ENCODE measurements around the gene JUND. TPM values are rescaled to one million over a fixed set of nuclear protein-coding genes. Genes with fewer than 3 reads are reported as not detected.

JUND gene
- polyA plus RNA-seq, 3 donors: 22.5 to 1,792 (median 86.9) TPM

GRCh38 chr19:18308948-18309325, 27.5 kb upstream of the JUND start:
- no peaks in the 10 kb centered on the region for H3K27me3 Mint-ChIP-seq (ENCODE audit: low read depth in 3 of 3)
- DNase-seq: no peak
- Histone ChIP-seq H3K79me2 (ENCODE audit: insufficient read depth, low read length) (peaks cover 18% of the 10 kb centered on the region), H3K4me3 (replicated peaks in 1 of 3; ENCODE audit: low read depth in 2 of 3, low read length in 3 of 3) (no peak overlapping the region), H2AFZ (ENCODE audit: insufficient read depth, low read depth, low read length, poor library complexity, severe bottlenecking) (no peak overlapping the region), H3K27me3 (ENCODE audit: control insufficient read depth in 2 of 2, insufficient read depth in 2 of 2, low read length in 2 of 2) (no peaks in the 10 kb centered on the region), H3K4me2 (replicated peaks; ENCODE audit: extremely low read depth, low read length, poor library complexity, severe bottlenecking) (no peak overlapping the region), H3K9me3 (replicated peaks in 1 of 2; ENCODE audit: control insufficient read depth in 1 of 2, insufficient read depth in 1 of 2, low read length in 2 of 2) (no peaks in the 10 kb centered on the region), H3K4me1 (ENCODE audit: control insufficient read depth in 1 of 2, insufficient read depth in 2 of 2, low read length in 2 of 2) (peaks cover 17 to 21% of the 10 kb centered on the region in 2 donors), H3K36me3 (replicated peaks in 1 of 2; ENCODE audit: control insufficient read depth in 1 of 2, insufficient read depth in 2 of 2, low read length in 2 of 2) (peaks cover 46 to 77% of the 10 kb centered on the region in 2 donors), H4K20me1 (ENCODE audit: insufficient read depth, low read length) (no peaks in the 10 kb centered on the region), H3K9ac (ENCODE audit: insufficient read depth, low read length, poor library complexity, severe bottlenecking) (no peak overlapping the region), H3K27ac (ENCODE audit: low read depth in 1 of 2, low read length in 2 of 2) (no peak overlapping the region)
- intact Hi-C loops (cut with micrococcal nuclease): no loop called here
- TF ChIP-seq CTCF (IDR thresholded peaks at IDR 0.05): no peak
- H3K4me1 Mint-ChIP-seq: peaks cover 18% of the 10 kb centered on the region
- H3K4me3 Mint-ChIP-seq: no peak overlapping the region
- H3K36me3 Mint-ChIP-seq: peaks cover 42 to 62% of the 10 kb centered on the region in 2 donors
- WGBS (ENCODE audit: insufficient coverage): 96% methylated on average over 5 of the region's 7 CpGs
- no peaks in the 10 kb centered on the region for H3K9me3 Mint-ChIP-seq
- H3K27ac Mint-ChIP-seq: peak overlapping the region in 1 of 7 donors; percentile 75

GRCh38 chr19:18308051-18308947, 26.9 kb upstream of the JUND start:
- DNase-seq: no peak
- H3K27me3 ChIP-seq (ENCODE audit: control insufficient read depth in 2 of 2, insufficient read depth in 2 of 2, low read length in 2 of 2): no peaks in the 10 kb centered on the region
- H3K4me1 Mint-ChIP-seq: peaks cover 25% of the 10 kb centered on the region
- intact Hi-C loops (cut with micrococcal nuclease): no loop called here
- H3K9me3 ChIP-seq (replicated peaks in 1 of 2; ENCODE audit: control insufficient read depth in 1 of 2, insufficient read depth in 1 of 2, low read length in 2 of 2): no peaks in the 10 kb centered on the region
- peaks cover 11% of the 10 kb centered on the region for H3K79me2 ChIP-seq (ENCODE audit: insufficient read depth, low read length)
- no peak overlapping the region for H3K4me3 ChIP-seq (replicated peaks in 1 of 3; ENCODE audit: low read depth in 2 of 3, low read length in 3 of 3)
- peaks cover 44 to 70% of the 10 kb centered on the region in 2 donors for H3K36me3 ChIP-seq (replicated peaks in 1 of 2; ENCODE audit: control insufficient read depth in 1 of 2, insufficient read depth in 2 of 2, low read length in 2 of 2)
- H3K27me3 Mint-ChIP-seq (ENCODE audit: low read depth in 3 of 3): no peaks in the 10 kb centered on the region
- peak overlapping the region in 1 of 7 donors; percentile 32 for H3K27ac Mint-ChIP-seq
- peaks cover 23 to 28% of the 10 kb centered on the region in 2 donors for H3K4me1 ChIP-seq (ENCODE audit: control insufficient read depth in 1 of 2, insufficient read depth in 2 of 2, low read length in 2 of 2)
- H3K9me3 Mint-ChIP-seq: peaks cover 0 to 3% (median 0%) of the 10 kb centered on the region in 7 donors
- no peak overlapping the region for H3K9ac ChIP-seq (ENCODE audit: insufficient read depth, low read length, poor library complexity, severe bottlenecking)
- H3K4me2 ChIP-seq (replicated peaks; ENCODE audit: extremely low read depth, low read length, poor library complexity, severe bottlenecking): no peak overlapping the region
- WGBS (ENCODE audit: insufficient coverage): 94% methylated on average over 19 of the region's 20 CpGs
- TF ChIP-seq CTCF (IDR thresholded peaks at IDR 0.05): no peak
- H4K20me1 ChIP-seq (ENCODE audit: insufficient read depth, low read length): no peaks in the 10 kb centered on the region
- H3K27ac ChIP-seq (ENCODE audit: low read depth in 1 of 2, low read length in 2 of 2): no peak overlapping the region
- H3K4me3 Mint-ChIP-seq: no peak overlapping the region
- peaks cover 37 to 55% of the 10 kb centered on the region in 2 donors for H3K36me3 Mint-ChIP-seq
- no peak overlapping the region for H2AFZ ChIP-seq (ENCODE audit: insufficient read depth, low read depth, low read length, poor library complexity, severe bottlenecking)
